ENCODE data around the gene C3orf22.
"Not testable (repeated sequence)": the region's sequence is repeated elsewhere in the genome, so short reads cannot be mapped to it uniquely, and the experiment has no call there.

Gene C3orf22, protein sequence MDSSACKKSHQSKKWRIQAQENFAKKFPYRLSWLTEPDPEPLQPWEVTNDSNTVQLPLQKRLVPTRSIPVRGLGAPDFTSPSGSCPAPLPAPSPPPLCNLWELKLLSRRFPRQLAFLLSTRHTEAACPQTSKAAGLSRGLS

DNA sequence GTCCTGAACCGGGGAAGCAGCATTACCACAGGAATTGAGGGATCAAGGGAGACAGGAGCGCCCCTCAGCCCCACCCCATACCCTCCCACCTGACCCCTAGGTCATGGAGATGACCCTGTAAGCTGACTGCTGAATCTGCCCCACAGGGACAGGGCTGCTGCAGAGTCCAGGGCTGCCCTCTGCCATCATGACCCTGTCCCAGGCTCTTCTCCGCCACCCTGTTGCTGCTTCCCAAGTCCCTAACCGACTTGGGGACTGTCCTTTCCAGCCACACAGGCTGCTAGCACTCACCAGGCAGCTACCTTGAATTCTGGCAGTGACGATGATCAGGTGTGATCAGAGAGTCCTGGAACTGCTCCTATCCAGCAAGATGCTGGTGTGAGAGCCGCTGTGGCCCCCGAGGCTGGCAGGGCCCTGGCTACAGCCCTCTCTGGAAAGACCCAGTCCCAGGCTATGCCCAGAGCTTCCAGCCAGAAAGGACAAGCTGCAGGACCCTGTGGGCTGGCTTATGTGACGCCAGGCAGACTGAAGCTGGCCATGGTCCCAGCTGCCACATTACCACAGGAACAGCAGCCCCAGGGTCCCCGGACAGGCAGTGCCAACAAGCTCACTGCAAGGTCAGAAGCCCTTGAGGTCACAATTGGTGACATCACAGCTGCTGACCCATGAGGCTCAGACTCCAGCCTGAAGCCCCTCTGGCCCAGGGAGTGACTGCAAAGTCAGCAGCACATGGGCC is at the start of gene C3orf22:
Gene C3orf22 (minus strand): TSS at position 597 of the 736 bp plus-strand sequence. CDS start 5,542 bp downstream, outside the sequence.
- peaks cover 18% of the 10 kb centered on the region for H3K27me3 Mint-ChIP-seq (ENCODE audit: low read depth)

DNA sequence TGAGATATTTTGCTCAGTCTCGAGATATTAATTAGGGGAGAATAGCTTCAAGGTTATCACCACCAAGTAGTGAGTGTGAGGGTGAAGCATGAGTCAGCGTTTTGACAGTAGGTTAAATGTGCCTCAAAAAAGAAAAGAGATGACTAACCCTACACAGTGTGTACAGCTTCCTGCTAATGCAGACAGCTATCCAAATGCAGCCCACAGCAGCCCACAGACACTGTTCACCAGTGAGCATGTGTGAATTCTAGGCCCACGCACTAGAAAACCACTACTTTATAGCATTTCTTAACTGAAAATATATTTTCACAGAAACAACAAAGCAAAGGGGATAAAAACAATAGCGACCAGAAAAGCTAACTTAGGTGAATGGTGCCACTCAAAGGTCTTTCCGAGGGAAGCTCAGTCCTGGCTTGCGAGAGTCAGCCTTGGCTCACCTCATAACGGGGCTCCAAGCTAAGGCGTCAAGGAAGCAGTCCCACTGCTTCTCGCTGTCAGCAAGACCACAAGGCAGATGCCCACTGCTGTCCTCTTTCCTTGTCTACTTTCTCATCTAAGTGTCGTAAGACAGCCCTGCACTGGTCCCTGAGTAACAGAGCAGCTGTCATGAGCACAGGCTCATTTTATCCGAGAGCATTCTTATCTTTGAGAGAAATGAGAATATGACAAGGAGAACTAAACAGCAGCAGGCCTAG is 48.6 kb upstream of the C3orf22 start:
- Mint-ChIP-seq H3K4me1 (ENCODE audit: low read depth) (peaks cover 6% of the 10 kb centered on the region), H3K27me3 (ENCODE audit: low read depth) (peaks cover 5% of the 10 kb centered on the region), H3K4me3 (no peak overlapping the region), H3K9me3 (no peaks in the 10 kb centered on the region), H3K36me3 (ENCODE audit: low read depth) (no peaks in the 10 kb centered on the region), H3K27ac (no peak overlapping the region)

More for the DNA sequence above, at the start of gene C3orf22:
- no peaks in the 10 kb centered on the region for H3K9me3 Mint-ChIP-seq
- H3K4me3 Mint-ChIP-seq: no peak within 1 kb of the TSS
- no peak within 1 kb of the TSS for H3K27ac Mint-ChIP-seq
- H3K36me3 Mint-ChIP-seq (ENCODE audit: low read depth): no peaks in the 10 kb centered on the region
- no peaks in the 10 kb centered on the region for H3K4me1 Mint-ChIP-seq (ENCODE audit: low read depth)

DNA sequence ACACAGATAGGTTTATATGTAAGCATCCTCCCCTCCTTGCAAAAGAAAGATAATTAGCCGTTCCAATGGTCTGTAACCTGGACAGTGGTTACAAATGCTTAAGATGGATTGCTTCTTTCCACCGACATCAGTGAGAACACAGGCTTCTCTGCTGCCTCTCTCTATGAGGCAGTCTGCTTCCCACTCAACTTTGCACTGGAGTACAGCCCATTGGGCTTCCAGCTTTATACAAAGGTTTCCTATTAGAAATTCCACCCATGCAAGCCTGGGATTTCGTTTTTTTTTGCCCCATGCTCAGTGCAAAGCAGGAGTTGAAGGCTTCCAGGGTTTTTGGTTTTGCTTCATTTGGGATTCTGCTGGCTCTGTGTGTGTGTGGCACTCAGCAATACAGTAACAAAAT is 47.3 kb upstream of the C3orf22 start:
- Mint-ChIP-seq H3K9me3 (no peaks in the 10 kb centered on the region), H3K4me3 (no peak overlapping the region), H3K27me3 (ENCODE audit: low read depth) (peaks cover 13% of the 10 kb centered on the region), H3K27ac (no peak overlapping the region), H3K36me3 (ENCODE audit: low read depth) (no peaks in the 10 kb centered on the region), H3K4me1 (ENCODE audit: low read depth) (peaks cover 4% of the 10 kb centered on the region)

DNA sequence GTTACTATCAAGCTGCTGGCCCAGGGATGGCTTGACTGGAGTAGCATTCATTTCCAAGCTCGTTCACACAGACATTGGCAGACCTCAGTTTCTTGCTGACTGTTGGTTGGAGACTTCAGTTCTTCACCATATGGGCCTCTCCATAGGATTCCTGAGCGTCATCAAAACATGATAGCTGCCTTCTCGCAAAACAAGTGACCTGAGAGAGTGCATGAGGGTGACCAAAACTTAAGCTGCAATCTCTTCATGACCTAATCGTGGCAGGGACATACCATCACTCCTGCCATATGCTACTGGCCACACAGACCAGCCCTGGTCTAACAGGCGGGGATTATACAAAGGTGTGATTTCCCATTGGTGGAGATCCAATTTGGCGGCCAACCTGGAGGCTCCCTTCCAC is 46.0 kb upstream of the C3orf22 start:
- Mint-ChIP-seq H3K27me3 (ENCODE audit: low read depth) (peaks cover 22% of the 10 kb centered on the region), H3K4me3 (no peak overlapping the region), H3K4me1 (ENCODE audit: low read depth) (peaks cover 4% of the 10 kb centered on the region), H3K36me3 (ENCODE audit: low read depth) (no peaks in the 10 kb centered on the region), H3K27ac (no peak overlapping the region), H3K9me3 (no peaks in the 10 kb centered on the region)

DNA sequence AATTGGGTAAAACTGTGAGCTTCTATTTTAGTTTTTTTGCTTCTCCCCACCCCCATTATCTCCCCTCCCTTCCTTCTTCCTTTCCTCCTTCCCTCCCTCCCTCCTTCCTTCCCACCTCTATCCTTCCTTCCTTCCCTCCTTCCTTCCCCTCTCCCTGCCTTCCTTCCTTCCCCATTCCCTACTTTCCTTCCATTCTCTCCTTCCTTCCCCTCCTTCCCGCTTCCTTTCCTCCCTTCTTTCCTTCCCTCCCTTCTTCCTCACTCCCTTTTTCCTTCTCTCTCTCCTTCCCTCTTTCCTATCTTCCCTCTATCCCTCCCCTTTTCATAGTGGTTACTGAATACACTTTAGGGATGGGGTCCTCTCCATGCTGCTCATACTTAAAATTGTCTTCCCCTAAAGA is 40.4 kb upstream of the C3orf22 start:
- Mint-ChIP-seq H3K27ac (no peak overlapping the region), H3K27me3 (ENCODE audit: low read depth) (peaks cover 22% of the 10 kb centered on the region), H3K9me3 (no peaks in the 10 kb centered on the region), H3K4me3 (no peak overlapping the region), H3K36me3 (ENCODE audit: low read depth) (no peaks in the 10 kb centered on the region), H3K4me1 (ENCODE audit: low read depth) (no peaks in the 10 kb centered on the region)

DNA sequence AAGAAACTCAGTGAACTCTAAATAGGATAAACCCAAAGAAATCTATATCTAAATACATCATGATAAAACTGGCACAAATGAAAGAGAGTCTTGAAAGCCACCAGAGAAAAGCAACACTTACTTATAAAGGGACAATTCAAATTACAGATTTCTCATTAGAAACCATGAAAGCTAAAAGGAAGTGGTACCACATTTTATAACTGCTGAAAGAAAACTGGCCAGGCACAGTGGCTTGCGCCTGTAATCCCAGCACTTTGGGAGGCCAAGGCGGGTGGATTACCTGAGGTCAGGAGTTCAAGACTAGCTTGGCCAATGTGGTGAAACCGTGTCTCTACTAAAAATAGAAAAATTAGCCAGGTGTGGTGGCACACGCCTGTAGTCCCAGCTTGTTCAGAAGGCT is 36.7 kb upstream of the C3orf22 start:
- not testable (repeated sequence) for H3K4me1 Mint-ChIP-seq (ENCODE audit: low read depth); H3K27me3 Mint-ChIP-seq (ENCODE audit: low read depth); H3K4me3 Mint-ChIP-seq; H3K36me3 Mint-ChIP-seq (ENCODE audit: low read depth); H3K27ac Mint-ChIP-seq; H3K9me3 Mint-ChIP-seq

DNA sequence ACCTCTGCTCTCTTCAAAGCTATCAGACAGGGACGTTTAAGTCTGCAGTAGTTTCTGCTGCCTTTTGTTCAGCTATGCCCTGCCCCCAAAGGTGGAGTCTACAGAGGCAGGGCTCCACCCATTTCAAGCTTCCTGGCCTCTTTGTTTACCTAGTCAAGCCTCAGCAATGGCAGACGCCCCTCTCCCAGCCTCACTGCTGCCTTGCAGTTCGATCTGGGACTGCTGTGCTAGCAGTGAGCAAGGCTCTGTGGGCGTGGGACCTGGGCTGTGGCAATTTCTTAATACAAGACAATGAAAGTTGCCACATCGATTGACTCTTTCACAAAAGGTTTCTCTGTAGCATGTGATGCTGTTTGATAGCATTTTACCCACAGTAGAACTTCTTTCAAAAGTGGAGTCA is 32.8 kb upstream of the C3orf22 start:
- H3K4me3 Mint-ChIP-seq; H3K9me3 Mint-ChIP-seq; H3K27ac Mint-ChIP-seq; H3K4me1 Mint-ChIP-seq (ENCODE audit: low read depth); H3K36me3 Mint-ChIP-seq (ENCODE audit: low read depth); H3K27me3 Mint-ChIP-seq (ENCODE audit: low read depth): not testable (repeated sequence)

DNA sequence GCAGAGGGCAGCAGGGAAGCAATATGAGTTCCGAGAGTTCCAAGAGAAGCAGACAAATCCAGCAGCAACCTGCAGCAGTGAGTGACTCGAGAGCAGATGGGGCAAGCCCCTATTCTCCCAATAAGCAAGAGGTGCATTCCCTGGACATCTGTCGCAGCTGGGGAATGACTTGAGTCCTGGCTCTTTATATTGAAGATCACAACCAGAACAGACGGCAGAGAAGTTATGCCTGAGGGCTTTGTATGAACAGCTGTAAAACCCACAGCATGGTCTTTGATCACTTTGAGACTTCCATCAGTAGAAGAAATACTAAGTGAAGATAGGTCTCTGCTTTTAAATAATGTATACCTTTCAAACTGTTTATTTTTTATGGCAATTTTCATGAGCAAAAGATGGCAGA is 23.6 kb upstream of the C3orf22 start:
- Mint-ChIP-seq H3K27ac (no peak overlapping the region), H3K4me1 (ENCODE audit: low read depth) (no peaks in the 10 kb centered on the region), H3K4me3 (no peak overlapping the region), H3K27me3 (ENCODE audit: low read depth) (peaks cover 18% of the 10 kb centered on the region), H3K9me3 (no peaks in the 10 kb centered on the region), H3K36me3 (ENCODE audit: low read depth) (no peaks in the 10 kb centered on the region)

DNA sequence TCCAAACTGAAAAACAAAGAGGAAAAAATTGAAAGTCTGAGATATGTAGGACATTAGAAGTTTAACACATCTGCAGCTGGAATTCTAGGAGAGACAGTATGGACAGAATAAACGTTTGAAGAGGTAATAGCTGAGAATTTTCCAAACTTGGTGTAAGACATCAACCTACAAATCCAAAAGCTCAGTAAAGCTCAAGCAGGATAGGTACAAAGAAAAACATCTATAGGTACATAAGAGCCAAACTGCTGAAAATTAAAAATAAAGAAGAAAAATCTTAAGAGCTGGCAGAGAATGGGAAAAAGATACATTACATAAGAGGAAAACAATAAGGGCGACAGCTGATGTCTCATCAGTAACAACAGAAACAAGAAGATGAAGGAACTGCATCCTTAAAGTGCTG is 22.8 kb upstream of the C3orf22 start:
- Mint-ChIP-seq H3K9me3 (no peaks in the 10 kb centered on the region), H3K4me1 (ENCODE audit: low read depth) (no peaks in the 10 kb centered on the region), H3K36me3 (ENCODE audit: low read depth) (no peaks in the 10 kb centered on the region), H3K27ac (no peak overlapping the region), H3K4me3 (no peak overlapping the region), H3K27me3 (ENCODE audit: low read depth) (peaks cover 18% of the 10 kb centered on the region)

DNA sequence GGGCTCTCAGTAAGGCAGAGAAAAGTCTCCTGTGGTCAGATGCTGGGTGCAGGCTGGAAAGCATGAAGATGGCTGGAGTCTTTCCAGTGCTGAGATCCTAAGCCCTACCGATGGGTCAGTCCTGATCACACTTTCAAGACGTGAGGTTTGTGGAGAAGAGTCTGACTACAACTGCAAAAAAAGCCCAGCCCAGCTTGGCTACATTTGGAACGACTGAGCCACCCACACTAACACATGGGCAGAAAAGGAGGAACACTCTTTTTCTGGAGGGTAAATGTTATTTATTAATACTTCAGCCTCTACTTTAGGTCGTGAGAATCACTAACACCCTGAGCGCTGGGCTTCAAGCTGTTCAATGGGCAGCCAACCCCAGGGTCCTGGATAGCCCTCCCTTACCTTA is 22.0 kb upstream of the C3orf22 start:
- Mint-ChIP-seq H3K27me3 (ENCODE audit: low read depth) (peaks cover 18% of the 10 kb centered on the region), H3K36me3 (ENCODE audit: low read depth) (no peaks in the 10 kb centered on the region), H3K9me3 (no peaks in the 10 kb centered on the region), H3K4me3 (no peak overlapping the region), H3K4me1 (ENCODE audit: low read depth) (no peaks in the 10 kb centered on the region), H3K27ac (no peak overlapping the region)

DNA sequence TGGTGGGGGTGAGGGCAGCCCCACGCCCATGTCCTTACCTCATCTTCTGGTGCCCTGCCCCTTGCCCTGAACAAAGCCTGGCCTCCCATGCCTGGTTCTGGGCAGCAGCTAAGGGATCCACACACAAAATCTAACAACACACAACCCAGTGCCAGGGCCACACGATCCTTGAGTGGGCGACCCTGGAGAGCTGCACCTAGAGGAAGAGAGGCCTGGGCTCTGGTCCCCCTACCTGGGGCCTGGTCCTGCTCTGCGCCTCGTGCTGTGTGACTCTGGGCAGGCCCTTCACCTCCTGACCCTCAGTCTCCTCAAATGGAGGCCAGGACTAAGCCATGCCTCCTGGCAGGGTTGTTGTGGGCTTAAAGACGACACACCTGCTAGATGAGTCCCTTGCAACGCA is 20.0 kb upstream of the C3orf22 start:
- Mint-ChIP-seq H3K4me3 (no peak overlapping the region), H3K9me3 (no peaks in the 10 kb centered on the region), H3K27ac (no peak overlapping the region), H3K27me3 (ENCODE audit: low read depth) (peaks cover 14% of the 10 kb centered on the region), H3K36me3 (ENCODE audit: low read depth) (no peaks in the 10 kb centered on the region), H3K4me1 (ENCODE audit: low read depth) (no peaks in the 10 kb centered on the region)

DNA sequence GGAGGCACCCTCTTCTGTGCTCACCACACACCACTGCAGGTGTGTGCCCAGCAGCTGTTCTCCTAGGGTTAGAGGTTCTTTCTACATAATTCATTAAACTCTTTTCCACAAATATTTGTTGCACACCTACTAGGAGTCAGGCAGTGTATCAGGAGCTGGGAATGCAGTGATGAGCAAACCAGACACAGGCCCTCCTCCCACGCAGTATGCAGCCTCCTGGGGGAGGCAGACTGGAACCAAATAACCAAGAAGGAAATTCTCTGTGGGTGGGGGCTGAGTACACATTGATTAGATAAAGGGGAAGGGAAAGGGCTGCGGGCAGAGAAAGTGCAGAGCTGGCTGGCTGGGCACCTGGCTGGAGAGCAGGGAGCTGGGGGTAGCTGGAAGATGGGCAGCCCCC is 18.5 kb upstream of the C3orf22 start:
- no peak overlapping the region for H3K27ac Mint-ChIP-seq
- peaks cover 13% of the 10 kb centered on the region for H3K27me3 Mint-ChIP-seq (ENCODE audit: low read depth)
- no peak overlapping the region for H3K4me3 Mint-ChIP-seq
- no peaks in the 10 kb centered on the region for H3K36me3 Mint-ChIP-seq (ENCODE audit: low read depth)
- no peaks in the 10 kb centered on the region for H3K4me1 Mint-ChIP-seq (ENCODE audit: low read depth)
- no peaks in the 10 kb centered on the region for H3K9me3 Mint-ChIP-seq

DNA sequence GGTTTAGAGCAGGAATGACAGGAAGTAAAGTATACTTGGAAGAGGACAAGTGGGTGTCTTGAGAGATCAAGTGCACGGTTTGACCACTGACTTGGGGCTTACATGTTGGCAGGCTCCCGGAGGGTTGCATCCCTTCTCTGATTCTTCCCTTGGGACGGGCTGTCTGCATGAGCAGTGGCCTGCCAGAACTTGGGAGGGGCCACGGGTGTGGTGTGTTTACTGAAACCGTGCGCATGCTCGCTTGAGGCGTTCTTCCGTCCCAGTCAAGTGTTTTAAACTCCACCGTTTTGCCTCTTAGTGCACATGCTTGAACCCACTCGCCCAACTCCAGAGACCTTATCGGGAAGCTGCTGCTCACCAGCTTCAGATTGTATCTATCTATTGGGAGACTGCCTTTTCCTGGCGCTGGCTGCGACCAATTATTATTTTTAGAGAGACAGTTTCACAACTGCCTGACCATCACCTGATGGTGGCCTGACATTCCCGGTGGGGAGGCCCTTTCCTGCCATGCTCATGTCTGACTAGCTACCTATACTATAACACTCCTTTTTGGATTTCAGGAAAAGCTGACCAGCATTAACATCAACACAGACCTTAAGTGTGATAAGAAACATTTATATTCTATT is 14.9 kb upstream of the C3orf22 start:
- Mint-ChIP-seq H3K36me3 (ENCODE audit: low read depth) (no peaks in the 10 kb centered on the region), H3K4me3 (no peak overlapping the region), H3K9me3 (no peaks in the 10 kb centered on the region), H3K27ac (no peak overlapping the region), H3K4me1 (ENCODE audit: low read depth) (no peaks in the 10 kb centered on the region), H3K27me3 (ENCODE audit: low read depth) (no peaks in the 10 kb centered on the region)

DNA sequence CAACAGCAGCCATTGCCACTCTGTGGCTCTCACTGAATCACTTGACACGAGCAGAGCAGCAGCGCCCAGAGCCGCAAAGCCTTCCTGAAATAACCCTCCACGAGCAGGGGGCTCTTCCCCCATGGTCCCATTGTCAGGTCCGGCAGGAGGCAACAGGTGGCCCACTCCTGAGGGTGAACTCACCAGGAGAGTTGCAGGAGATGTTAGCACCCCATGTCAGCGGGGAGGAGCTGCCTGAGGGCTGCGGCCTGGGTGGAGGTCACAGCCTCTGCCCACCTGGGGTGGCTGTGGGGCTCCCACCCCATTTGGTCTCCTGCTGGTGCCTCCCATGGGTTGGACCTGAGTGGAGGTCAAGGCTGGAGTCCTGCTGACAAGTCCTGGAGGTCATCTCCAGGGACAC is 12.3 kb upstream of the C3orf22 start:
- Mint-ChIP-seq H3K27ac (no peak overlapping the region), H3K4me1 (ENCODE audit: low read depth) (no peaks in the 10 kb centered on the region), H3K27me3 (ENCODE audit: low read depth) (peaks cover 5% of the 10 kb centered on the region), H3K36me3 (ENCODE audit: low read depth) (no peaks in the 10 kb centered on the region), H3K4me3 (no peak overlapping the region), H3K9me3 (no peaks in the 10 kb centered on the region)

DNA sequence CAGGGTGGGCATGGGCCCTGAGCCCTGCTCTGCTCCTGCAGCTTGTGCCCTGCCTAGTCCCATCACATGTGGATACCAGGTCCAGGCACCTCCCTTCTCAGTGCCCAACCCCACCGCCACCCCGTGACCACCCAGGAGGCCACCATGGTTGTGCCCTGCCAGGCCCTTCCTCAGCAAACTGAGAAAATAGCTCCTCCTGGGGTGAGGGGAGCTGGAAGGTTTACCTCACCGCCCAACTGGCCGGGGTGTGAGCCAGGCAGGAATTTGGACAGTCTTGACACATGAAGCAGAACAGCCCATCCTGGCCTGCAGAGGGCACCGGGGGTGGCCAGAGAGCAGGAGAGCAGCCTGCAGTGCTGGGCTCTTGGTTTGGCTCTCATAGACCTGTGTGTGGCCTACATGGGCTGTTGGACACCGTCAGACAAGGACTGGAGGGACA is 11.4 kb upstream of the C3orf22 start:
- peaks cover 6% of the 10 kb centered on the region for H3K27me3 Mint-ChIP-seq (ENCODE audit: low read depth)
- no peaks in the 10 kb centered on the region for H3K36me3 Mint-ChIP-seq (ENCODE audit: low read depth)
- H3K27ac Mint-ChIP-seq: no peak overlapping the region
- no peaks in the 10 kb centered on the region for H3K4me1 Mint-ChIP-seq (ENCODE audit: low read depth)
- no peak overlapping the region for H3K4me3 Mint-ChIP-seq
- no peaks in the 10 kb centered on the region for H3K9me3 Mint-ChIP-seq

All from T-helper 1 cell treated with Interleukin-12 subunit alpha and Interleukin-12 subunit beta and Interleukin-4 antibody, amounts not matched to agents 30 μg/mL and 1 μg/mL, for 36 hours (primary cell).